H9 (cell line): ENCODE data around the gene PLD2. TPM values are rescaled to one million over a fixed set of nuclear protein-coding genes. Genes with fewer than 3 reads are reported as not detected.

Experiments
- DNase-seq: peaks from one replicate; pipeline ENCODE4 v3.0.0-alpha.2; 2017
- H2AFZ ChIP-seq: one replicate; pipeline ENCODE4 v1.6.1; 2013; ENCODE audit warnings: mild to moderate bottlenecking, low read length, control low read depth, moderate library complexity
- H2AK5ac ChIP-seq: 2 replicates; pipeline ENCODE4 v1.6.1; 2013; ENCODE audit warnings: low read length, control low read depth, mixed read lengths; ENCODE audit not compliant: insufficient read length
- H2BK120ac ChIP-seq: one replicate; pipeline ENCODE4 v1.6.1; 2013; ENCODE audit warnings: low read depth, mild to moderate bottlenecking, low read length, control low read depth, inconsistent platforms; ENCODE audit not compliant: poor library complexity, severe bottlenecking
- H2BK12ac ChIP-seq: 2 replicates; pipeline ENCODE4 v1.6.1; 2013; ENCODE audit warnings: low read length, control low read depth, mixed read lengths, low read depth; ENCODE audit not compliant: insufficient read length
- H2BK15ac ChIP-seq: 2 replicates; pipeline ENCODE4 v1.6.1; 2013; ENCODE audit warnings: low read depth, low read length, control low read depth
- H2BK20ac ChIP-seq: one replicate; pipeline ENCODE4 v1.6.1; 2013; ENCODE audit warnings: low read depth, mild to moderate bottlenecking, low read length, control low read depth, inconsistent platforms; ENCODE audit not compliant: poor library complexity, severe bottlenecking
- H2BK5ac ChIP-seq: 2 replicates; pipeline ENCODE4 v1.6.1; 2013; ENCODE audit warnings: low read length, control low read depth, mixed read lengths; ENCODE audit not compliant: insufficient read length
- H3K14ac ChIP-seq: 2 replicates; pipeline ENCODE4 v1.6.1; 2013; ENCODE audit warnings: low read length, control low read depth; ENCODE audit not compliant: insufficient read depth
- H3K18ac ChIP-seq: 2 replicates; pipeline ENCODE4 v1.6.1; 2013; ENCODE audit warnings: low read depth, mild to moderate bottlenecking, mixed read lengths, low read length, control low read depth; ENCODE audit not compliant: insufficient read length
- H3K23ac ChIP-seq: 2 replicates; pipeline ENCODE4 v1.6.1; 2013; ENCODE audit warnings: low read length, control low read depth, mixed read lengths, low read depth; ENCODE audit not compliant: insufficient read length
- H3K23me2 ChIP-seq: 2 replicates; pipeline ENCODE4 v1.6.1; 2013; ENCODE audit warnings: low read depth, mild to moderate bottlenecking, mixed read lengths, low read length, control low read depth; ENCODE audit not compliant: insufficient read length, poor library complexity, severe bottlenecking
- H3K27ac ChIP-seq: 2 replicates; pipeline ENCODE4 v1.5.1; 2013; ENCODE audit warnings: low read length, control low read depth, mixed read lengths, low read depth; ENCODE audit not compliant: insufficient read length
- H3K27me3 ChIP-seq: 2 replicates; pipeline ENCODE4 v1.6.1; 2013; ENCODE audit warnings: low read length, control low read depth, inconsistent platforms; ENCODE audit not compliant: insufficient read depth
- H3K4ac ChIP-seq: 2 replicates; pipeline ENCODE4 v1.6.1; 2013; ENCODE audit warnings: low read depth, mild to moderate bottlenecking, control low read depth, inconsistent platforms, low read length, moderate library complexity
- H3K4me1 ChIP-seq: 2 replicates; pipeline ENCODE4 v1.6.1; 2013; ENCODE audit warnings: low read length, control low read depth, inconsistent platforms; ENCODE audit not compliant: insufficient read depth
- H3K4me2 ChIP-seq: 2 replicates; pipeline ENCODE4 v1.6.1; 2013; ENCODE audit warnings: low read length, control low read depth, mixed read lengths; ENCODE audit not compliant: insufficient read length, insufficient read depth
- H3K56ac ChIP-seq: 2 replicates; pipeline ENCODE4 v1.6.1; 2013; ENCODE audit warnings: low read depth, mild to moderate bottlenecking, mixed read lengths, low read length, control low read depth; ENCODE audit not compliant: insufficient read length
- H3K79me1 ChIP-seq: 2 replicates; pipeline ENCODE4 v1.6.1; 2013; ENCODE audit warnings: low read depth, mild to moderate bottlenecking, moderate library complexity, low read length, control low read depth, inconsistent platforms; ENCODE audit not compliant: insufficient read depth, poor library complexity, severe bottlenecking
- H3K79me2 ChIP-seq: 2 replicates; pipeline ENCODE4 v1.6.1; 2013; ENCODE audit warnings: low read length, control low read depth, inconsistent platforms; ENCODE audit not compliant: insufficient read depth
- H3K9ac ChIP-seq: 2 replicates; pipeline ENCODE4 v1.6.1; 2013; ENCODE audit warnings: low read length, control low read depth, mixed read lengths; ENCODE audit not compliant: insufficient read length; ENCODE audit errors: extremely low read depth
- H3K9me3 ChIP-seq: one replicate; pipeline ENCODE4 v1.6.1; 2013; ENCODE audit warnings: low read depth, low read length, inconsistent platforms; ENCODE audit not compliant: control insufficient read depth
- H3T11ph ChIP-seq: one replicate; pipeline ENCODE4 v1.6.1; 2013; ENCODE audit warnings: mild to moderate bottlenecking, low read length, control low read depth, inconsistent platforms
- H4K20me1 ChIP-seq: one replicate; pipeline ENCODE4 v1.6.1; 2013; ENCODE audit not compliant: control insufficient read depth, insufficient read length, insufficient read depth
- H4K5ac ChIP-seq: 2 replicates; pipeline ENCODE4 v1.6.1; 2013; ENCODE audit warnings: low read depth, mild to moderate bottlenecking, mixed read lengths, low read length, control low read depth; ENCODE audit not compliant: insufficient read length
- H4K8ac ChIP-seq: replicated peaks from 2 replicates; pipeline ENCODE4 v1.6.1; 2013; ENCODE audit warnings: low read length, control low read depth, mixed read lengths, low read depth; ENCODE audit not compliant: insufficient read length
- H4K91ac ChIP-seq: 2 replicates; pipeline ENCODE4 v1.6.1; 2013; ENCODE audit warnings: low read depth, mild to moderate bottlenecking, moderate library complexity, mixed read lengths, low read length, control low read depth; ENCODE audit not compliant: insufficient read length
- H3K27ac Mint-ChIP-seq, 3 experiments: 2 replicates in 2 of 3; 3 replicates in 1 of 3; pipeline ENCODE4 v1.8.0; 2020 to 2021; ENCODE audit warnings: mixed read lengths in 3 of 3, mild to moderate bottlenecking in 1 of 3, moderate library complexity in 1 of 3
- H3K27me3 Mint-ChIP-seq: 2 replicates; pipeline ENCODE4 v1.8.0; 2021; ENCODE audit warnings: low read depth, mild to moderate bottlenecking, moderate library complexity, mixed read lengths
- H3K36me3 Mint-ChIP-seq, 3 experiments: 2 replicates in 2 of 3; 3 replicates in 1 of 3; pipeline ENCODE4 v1.8.0; 2020 to 2021; ENCODE audit warnings: low read depth in 3 of 3, mixed read lengths in 3 of 3; ENCODE audit not compliant: insufficient read depth in 1 of 3
- H3K4me1 Mint-ChIP-seq, 2 experiments: 2 replicates each; pipeline ENCODE4 v1.8.0; 2020; ENCODE audit warnings: mixed read lengths in 2 of 2
- H3K4me3 Mint-ChIP-seq, 2 experiments: 2 replicates in 1 of 2; 3 replicates in 1 of 2; pipeline ENCODE4 v1.8.0; 2020 to 2021; ENCODE audit warnings: mild to moderate bottlenecking in 2 of 2, mixed read lengths in 2 of 2, moderate library complexity in 1 of 2
- H3K9me3 Mint-ChIP-seq, 2 experiments: 2 replicates in 1 of 2; 3 replicates in 1 of 2; pipeline ENCODE4 v1.8.0; 2020; ENCODE audit warnings: mild to moderate bottlenecking in 2 of 2, mixed read lengths in 2 of 2, moderate library complexity in 1 of 2
- WGBS: extraction: QIAGEN DNeasy Blood & Tissue Kit; methylation state at CpG from one replicate; pipeline ENCODE4 v1.1.7; 2013; ENCODE audit warnings: missing lambda C conversion rate, low lambda C conversion rate, mixed read lengths; ENCODE audit not compliant: insufficient read length; ENCODE audit errors: extremely low coverage; 5-methylcytosine and 5-hydroxymethylcytosine counted together
- total RNA-seq: library from RNA; stranded (reverse); gene quantifications from 2 replicates; pipeline ENCODE4 v1.2.1, GENCODE V29; 2021
- TF ChIP-seq, protein P1 (sequence below): fragments of 200-600 bp; sonication (generic); conservative IDR thresholded peaks from 3 replicates; pipeline ENCODE4 v1.8.0; 2021; ENCODE audit warnings: antibody characterized with exemption, mild to moderate bottlenecking

Gene PLD2
- total RNA-seq, 1 experiment from 2014 or later, result 63.3 TPM

DNA sequence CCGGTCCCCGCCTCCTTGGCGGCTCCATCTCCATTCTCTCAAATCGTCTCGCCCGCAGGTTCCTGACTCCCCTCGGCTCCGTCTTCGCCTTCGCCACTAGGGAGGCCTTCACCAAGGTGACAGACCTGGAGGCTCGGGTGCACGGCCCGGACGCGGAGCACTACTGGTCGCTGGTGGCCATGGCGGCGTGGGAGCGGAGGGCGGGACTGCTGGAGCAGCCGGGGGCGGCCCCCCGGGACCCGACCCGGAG lies 17.3 kb upstream of the PLD2 start:
- no peaks in the 10 kb centered on the region for H3K79me2 ChIP-seq
- H2BK15ac ChIP-seq, result no peak overlapping the region
- H3K23me2 ChIP-seq, result peaks cover 17% of the 10 kb centered on the region
- H3K18ac ChIP-seq, result no peak overlapping the region
- no peak overlapping the region for H3K27ac Mint-ChIP-seq
- H3K27ac ChIP-seq, result no peak overlapping the region
- H2AFZ ChIP-seq, result no peak overlapping the region
- no peak overlapping the region for H4K8ac ChIP-seq
- peak overlapping the region; percentile 70 to 87 for H3K4me3 Mint-ChIP-seq
- H3K9ac ChIP-seq, result no peak overlapping the region
- H3K56ac ChIP-seq, result no peak overlapping the region
- H3K23ac ChIP-seq, result no peak overlapping the region
- peaks cover 76% of the 10 kb centered on the region for H3K27me3 Mint-ChIP-seq
- H2BK120ac ChIP-seq, result no peak overlapping the region
- H3K4me1 Mint-ChIP-seq, result peaks cover 27 to 35% of the 10 kb centered on the region in 2 experiments
- H3K4me1 ChIP-seq, result peaks cover 2% of the 10 kb centered on the region; the same call in 1 of the 2 replicates
- no peaks in the 10 kb centered on the region for H3K79me1 ChIP-seq
- peak overlapping the region; percentile 47 for H3K4me2 ChIP-seq
- H4K20me1 ChIP-seq, result peaks cover 3% of the 10 kb centered on the region
- H3K9me3 Mint-ChIP-seq, result no peaks in the 10 kb centered on the region; a peak in 1 of 5 replicates
- no peak for DNase-seq
- TF ChIP-seq, protein P1, sequence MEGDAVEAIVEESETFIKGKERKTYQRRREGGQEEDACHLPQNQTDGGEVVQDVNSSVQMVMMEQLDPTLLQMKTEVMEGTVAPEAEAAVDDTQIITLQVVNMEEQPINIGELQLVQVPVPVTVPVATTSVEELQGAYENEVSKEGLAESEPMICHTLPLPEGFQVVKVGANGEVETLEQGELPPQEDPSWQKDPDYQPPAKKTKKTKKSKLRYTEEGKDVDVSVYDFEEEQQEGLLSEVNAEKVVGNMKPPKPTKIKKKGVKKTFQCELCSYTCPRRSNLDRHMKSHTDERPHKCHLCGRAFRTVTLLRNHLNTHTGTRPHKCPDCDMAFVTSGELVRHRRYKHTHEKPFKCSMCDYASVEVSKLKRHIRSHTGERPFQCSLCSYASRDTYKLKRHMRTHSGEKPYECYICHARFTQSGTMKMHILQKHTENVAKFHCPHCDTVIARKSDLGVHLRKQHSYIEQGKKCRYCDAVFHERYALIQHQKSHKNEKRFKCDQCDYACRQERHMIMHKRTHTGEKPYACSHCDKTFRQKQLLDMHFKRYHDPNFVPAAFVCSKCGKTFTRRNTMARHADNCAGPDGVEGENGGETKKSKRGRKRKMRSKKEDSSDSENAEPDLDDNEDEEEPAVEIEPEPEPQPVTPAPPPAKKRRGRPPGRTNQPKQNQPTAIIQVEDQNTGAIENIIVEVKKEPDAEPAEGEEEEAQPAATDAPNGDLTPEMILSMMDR, result no peak
- H2AK5ac ChIP-seq, result no peak overlapping the region
- H3K4ac ChIP-seq, result no peak overlapping the region
- no peak overlapping the region for H2BK5ac ChIP-seq
- peak overlapping the region; percentile 61 for H4K91ac ChIP-seq
- no peak overlapping the region for H2BK12ac ChIP-seq
- H3T11ph ChIP-seq, result no peak overlapping the region
- no CpG with 5 or more reads among the region's 25 CpGs for WGBS
- H3K36me3 Mint-ChIP-seq, result no peaks in the 10 kb centered on the region; a peak in 1 of 7 replicates
- no peak overlapping the region for H3K14ac ChIP-seq
- no peak overlapping the region for H4K5ac ChIP-seq
- H2BK20ac ChIP-seq, result no peak overlapping the region
- no peaks in the 10 kb centered on the region for H3K9me3 ChIP-seq
- peaks cover 40% of the 10 kb centered on the region for H3K27me3 ChIP-seq
